ENCODE measurements around the gene CACYBP. TPM values are rescaled to one million over a fixed set of nuclear protein-coding genes. Genes with fewer than 3 reads are reported as not detected.

Gene CACYBP
- 77.9 and 79.7 TPM in 2 replicates for polyA plus RNA-seq (2013)

- Histone ChIP-seq H3K23ac (ENCODE audit: low read length) (no peak within 1 kb of the TSS), H4K12ac (ENCODE audit: low read depth, low read length) (peak within 1 kb of the TSS; percentile 99), H4K8ac (ENCODE audit: low read depth, low read length) (peak within 1 kb of the TSS; percentile 87), H3K4ac (ENCODE audit: low read depth, low read length) (peak within 1 kb of the TSS; percentile 93), H3K79me2 (ENCODE audit: control insufficient read depth, insufficient read depth, low read length, poor library complexity) (peaks cover 19% of the 10 kb centered on the region), H2BK120ac (ENCODE audit: insufficient read depth, low read length, poor library complexity) (peak within 1 kb of the TSS; percentile 93), H3K14ac (ENCODE audit: low read length) (peak within 1 kb of the TSS; percentile 93), H2BK12ac (ENCODE audit: low read length) (peak within 1 kb of the TSS; percentile 56), H3K4me3 (ENCODE audit: low read depth, low read length) (peak within 1 kb of the TSS; percentile 97), H3K18ac (ENCODE audit: low read length) (peak within 1 kb of the TSS; percentile 74), H2AFZ (ENCODE audit: insufficient read depth, low read length, poor library complexity) (peak within 1 kb of the TSS; percentile 51), H3K27me3 (ENCODE audit: insufficient read depth, low read length) (no peaks in the 10 kb centered on the region), H3K4me2 (ENCODE audit: low read length) (peak within 1 kb of the TSS; percentile 84), H2AK5ac (ENCODE audit: low read length) (peak within 1 kb of the TSS; percentile 90), H3K79me1 (ENCODE audit: low read length) (peaks cover 15% of the 10 kb centered on the region), H3K36me3 (ENCODE audit: control insufficient read depth in 1 of 2, insufficient read depth in 2 of 2, low read length in 2 of 2) (no peaks in the 10 kb centered on the region), H4K91ac (ENCODE audit: low read depth, low read length) (peak within 1 kb of the TSS; percentile 86), H3K4me1 (ENCODE audit: control insufficient read depth in 1 of 2, insufficient read depth in 2 of 2, low read length in 2 of 2) (no peaks in the 10 kb centered on the region), H3K9me3 (ENCODE audit: insufficient read depth, low read depth, low read length) (no peaks in the 10 kb centered on the region), H3K9ac (ENCODE audit: low read length) (peak within 1 kb of the TSS; percentile 92), H3K27ac (ENCODE audit: low read depth, low read length) (peak within 1 kb of the TSS; percentile 90), H2BK5ac (ENCODE audit: low read depth, low read length, poor library complexity) (peak within 1 kb of the TSS; percentile 93)
- DNase-seq = peak in 1 of 2 donors; percentile 46
- WGBS (ENCODE audit: extremely low coverage, insufficient coverage, insufficient read length) = no CpG with 5 or more reads among the region's 71 CpGs
These were observed at the start of gene CACYBP for GRCh38 chr1:174999936-175000696. Gene CACYBP, plus strand, starts transcription at chr1:174999947. Its CDS starts 234 bp downstream, at chr1:175000181.

GRCh38 chr1:174953285-174954072 lies 46.3 kb upstream of the CACYBP start:
- no peak overlapping the region for H3K9ac ChIP-seq (ENCODE audit: low read length)
- no peak overlapping the region for H2AK5ac ChIP-seq (ENCODE audit: low read length)
- H3K27me3 ChIP-seq (ENCODE audit: insufficient read depth, low read length) = no peaks in the 10 kb centered on the region
- H3K4me1 ChIP-seq (ENCODE audit: control insufficient read depth in 1 of 2, insufficient read depth in 2 of 2, low read length in 2 of 2) = no peaks in the 10 kb centered on the region
- H4K8ac ChIP-seq (ENCODE audit: low read depth, low read length) = no peak overlapping the region
- no peak overlapping the region for H3K14ac ChIP-seq (ENCODE audit: low read length)
- no peak overlapping the region for H3K4ac ChIP-seq (ENCODE audit: low read depth, low read length)
- H3K79me1 ChIP-seq (ENCODE audit: low read length) = peaks cover 2% of the 10 kb centered on the region
- no CpG with 5 or more reads among the region's 11 CpGs for WGBS (ENCODE audit: extremely low coverage, insufficient coverage, insufficient read length)
- H4K12ac ChIP-seq (ENCODE audit: low read depth, low read length) = no peak overlapping the region
- no peaks in the 10 kb centered on the region for H3K9me3 ChIP-seq (ENCODE audit: insufficient read depth, low read depth, low read length)
- no peak overlapping the region for H2BK12ac ChIP-seq (ENCODE audit: low read length)
- no peak overlapping the region for H3K27ac ChIP-seq (ENCODE audit: low read depth, low read length)
- H4K91ac ChIP-seq (ENCODE audit: low read depth, low read length) = no peak overlapping the region
- H2AFZ ChIP-seq (ENCODE audit: insufficient read depth, low read length, poor library complexity) = no peak overlapping the region
- H3K4me3 ChIP-seq (ENCODE audit: low read depth, low read length) = no peak overlapping the region
- no peak overlapping the region for H3K23ac ChIP-seq (ENCODE audit: low read length)
- no peak overlapping the region for H3K18ac ChIP-seq (ENCODE audit: low read length)
- H3K4me2 ChIP-seq (ENCODE audit: low read length) = no peak overlapping the region
- H3K79me2 ChIP-seq (ENCODE audit: control insufficient read depth, insufficient read depth, low read length, poor library complexity) = no peaks in the 10 kb centered on the region
- H2BK120ac ChIP-seq (ENCODE audit: insufficient read depth, low read length, poor library complexity) = no peak overlapping the region
- H2BK5ac ChIP-seq (ENCODE audit: low read depth, low read length, poor library complexity) = no peak overlapping the region
- H3K36me3 ChIP-seq (ENCODE audit: control insufficient read depth in 1 of 2, insufficient read depth in 2 of 2, low read length in 2 of 2) = no peaks in the 10 kb centered on the region
- DNase-seq = peak; percentile 55 to 71

DNA sequence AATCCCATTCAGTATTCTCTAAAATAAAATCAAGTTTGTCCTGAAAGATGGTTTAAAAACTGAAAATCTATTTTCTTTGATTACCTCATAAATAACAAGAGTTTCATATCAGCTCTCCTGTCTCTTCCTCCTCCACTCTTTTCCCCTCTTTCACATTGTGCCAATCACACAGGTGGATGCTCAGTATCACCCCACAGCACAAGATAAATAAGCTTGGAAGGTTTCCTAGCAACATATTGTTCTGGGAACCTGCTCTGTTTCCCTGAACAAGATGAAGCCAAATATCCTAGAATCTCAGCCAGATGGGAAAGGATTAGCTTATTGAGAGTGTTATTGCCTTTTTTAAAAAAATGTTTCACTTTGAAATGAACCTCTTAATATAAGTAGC lies 45.7 kb upstream of the CACYBP start:
- Histone ChIP-seq H3K79me2 (ENCODE audit: control insufficient read depth, insufficient read depth, low read length, poor library complexity) (no peaks in the 10 kb centered on the region), H3K27me3 (ENCODE audit: insufficient read depth, low read length) (no peaks in the 10 kb centered on the region), H3K18ac (ENCODE audit: low read length) (no peak overlapping the region), H2AFZ (ENCODE audit: insufficient read depth, low read length, poor library complexity) (no peak overlapping the region), H2BK12ac (ENCODE audit: low read length) (no peak overlapping the region), H4K8ac (ENCODE audit: low read depth, low read length) (no peak overlapping the region), H3K23ac (ENCODE audit: low read length) (no peak overlapping the region), H3K9ac (ENCODE audit: low read length) (no peak overlapping the region), H4K12ac (ENCODE audit: low read depth, low read length) (no peak overlapping the region), H3K4me2 (ENCODE audit: low read length) (no peak overlapping the region), H4K91ac (ENCODE audit: low read depth, low read length) (no peak overlapping the region), H2BK120ac (ENCODE audit: insufficient read depth, low read length, poor library complexity) (no peak overlapping the region), H3K4me1 (ENCODE audit: control insufficient read depth in 1 of 2, insufficient read depth in 2 of 2, low read length in 2 of 2) (no peaks in the 10 kb centered on the region), H3K4ac (ENCODE audit: low read depth, low read length) (no peak overlapping the region), H3K36me3 (ENCODE audit: control insufficient read depth in 1 of 2, insufficient read depth in 2 of 2, low read length in 2 of 2) (no peaks in the 10 kb centered on the region), H3K27ac (ENCODE audit: low read depth, low read length) (no peak overlapping the region), H3K9me3 (ENCODE audit: insufficient read depth, low read depth, low read length) (no peaks in the 10 kb centered on the region), H3K79me1 (ENCODE audit: low read length) (peaks cover 2% of the 10 kb centered on the region), H2AK5ac (ENCODE audit: low read length) (no peak overlapping the region), H2BK5ac (ENCODE audit: low read depth, low read length, poor library complexity) (no peak overlapping the region), H3K14ac (ENCODE audit: low read length) (no peak overlapping the region), H3K4me3 (ENCODE audit: low read depth, low read length) (no peak overlapping the region)
- peak in 1 of 2 donors; percentile 3 for DNase-seq

DNA sequence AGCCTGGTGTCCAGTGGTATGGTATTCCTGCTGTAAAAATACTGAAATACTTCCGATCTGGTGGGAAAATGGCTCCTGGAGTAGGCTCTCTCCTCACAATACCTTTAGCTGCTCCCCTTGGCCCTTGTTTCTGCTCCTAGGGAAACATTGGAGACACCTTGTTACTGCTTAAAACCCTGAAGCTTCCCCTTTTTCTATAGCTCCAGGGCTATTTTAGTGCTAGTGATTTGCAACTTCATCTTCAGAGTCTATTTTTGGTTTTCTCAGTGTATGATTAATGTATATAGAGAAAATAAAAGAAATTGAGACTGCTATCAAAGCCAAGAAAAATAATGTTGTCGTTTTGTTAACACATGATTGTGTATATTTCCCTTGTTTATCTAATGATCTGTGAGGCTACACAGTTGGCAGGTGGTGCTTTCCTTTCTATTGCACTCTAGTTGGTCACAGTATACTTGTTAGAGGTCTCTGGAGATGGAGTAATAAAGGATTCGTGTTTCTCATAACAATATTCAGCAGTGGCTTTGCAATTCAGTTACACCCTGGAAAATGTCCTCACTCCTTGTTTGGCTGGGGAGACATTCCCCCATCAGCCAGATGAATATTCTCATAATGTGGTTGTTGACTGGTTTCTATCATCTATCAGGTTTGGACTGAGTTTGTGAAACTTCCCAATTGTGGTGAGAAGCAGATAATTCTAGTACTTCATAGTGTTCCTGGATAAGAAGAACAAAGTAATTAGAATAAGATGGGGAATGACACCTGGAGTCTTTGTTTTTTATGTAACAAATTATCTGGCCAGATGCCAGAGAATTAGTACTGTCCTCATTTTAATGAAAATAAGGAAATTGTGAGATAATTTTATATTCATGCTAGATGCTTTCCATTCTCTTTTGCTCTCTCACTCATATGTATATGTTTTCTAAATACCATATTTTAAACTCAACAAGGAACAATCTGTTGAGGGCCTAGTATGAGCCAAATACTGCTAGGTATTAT lies 44.8 kb upstream of the CACYBP start:
- no peaks in the 10 kb centered on the region for H3K9me3 ChIP-seq (ENCODE audit: insufficient read depth, low read depth, low read length)
- no peak overlapping the region for H2BK12ac ChIP-seq (ENCODE audit: low read length)
- no peak overlapping the region for H3K18ac ChIP-seq (ENCODE audit: low read length)
- no peak overlapping the region for H3K23ac ChIP-seq (ENCODE audit: low read length)
- no peak overlapping the region for H3K27ac ChIP-seq (ENCODE audit: low read depth, low read length)
- H3K27me3 ChIP-seq (ENCODE audit: insufficient read depth, low read length) = no peaks in the 10 kb centered on the region
- H4K12ac ChIP-seq (ENCODE audit: low read depth, low read length) = no peak overlapping the region
- H3K4ac ChIP-seq (ENCODE audit: low read depth, low read length) = no peak overlapping the region
- H4K8ac ChIP-seq (ENCODE audit: low read depth, low read length) = no peak overlapping the region
- no peak overlapping the region for H2BK120ac ChIP-seq (ENCODE audit: insufficient read depth, low read length, poor library complexity)
- no peak overlapping the region for H4K91ac ChIP-seq (ENCODE audit: low read depth, low read length)
- H2AK5ac ChIP-seq (ENCODE audit: low read length) = no peak overlapping the region
- no peaks in the 10 kb centered on the region for H3K36me3 ChIP-seq (ENCODE audit: control insufficient read depth in 1 of 2, insufficient read depth in 2 of 2, low read length in 2 of 2)
- H3K4me3 ChIP-seq (ENCODE audit: low read depth, low read length) = no peak overlapping the region
- no peak for DNase-seq
- H3K14ac ChIP-seq (ENCODE audit: low read length) = no peak overlapping the region
- no CpG with 5 or more reads among the region's 3 CpGs for WGBS (ENCODE audit: extremely low coverage, insufficient coverage, insufficient read length)
- H3K79me1 ChIP-seq (ENCODE audit: low read length) = peaks cover 2% of the 10 kb centered on the region
- H3K79me2 ChIP-seq (ENCODE audit: control insufficient read depth, insufficient read depth, low read length, poor library complexity) = no peaks in the 10 kb centered on the region
- no peak overlapping the region for H2BK5ac ChIP-seq (ENCODE audit: low read depth, low read length, poor library complexity)
- H3K9ac ChIP-seq (ENCODE audit: low read length) = no peak overlapping the region
- H2AFZ ChIP-seq (ENCODE audit: insufficient read depth, low read length, poor library complexity) = no peak overlapping the region
- H3K4me1 ChIP-seq (ENCODE audit: control insufficient read depth in 1 of 2, insufficient read depth in 2 of 2, low read length in 2 of 2) = no peaks in the 10 kb centered on the region
- no peak overlapping the region for H3K4me2 ChIP-seq (ENCODE audit: low read length)
